ENCODE data around the gene SIX1. TPM values are rescaled to one million over a fixed set of nuclear protein-coding genes. Genes with fewer than 3 reads are reported as not detected.

The SIX1 gene
- total and polyA plus RNA-seq, 7 donors = 8.3 to 86.6 (median 41.4) TPM

DNA sequence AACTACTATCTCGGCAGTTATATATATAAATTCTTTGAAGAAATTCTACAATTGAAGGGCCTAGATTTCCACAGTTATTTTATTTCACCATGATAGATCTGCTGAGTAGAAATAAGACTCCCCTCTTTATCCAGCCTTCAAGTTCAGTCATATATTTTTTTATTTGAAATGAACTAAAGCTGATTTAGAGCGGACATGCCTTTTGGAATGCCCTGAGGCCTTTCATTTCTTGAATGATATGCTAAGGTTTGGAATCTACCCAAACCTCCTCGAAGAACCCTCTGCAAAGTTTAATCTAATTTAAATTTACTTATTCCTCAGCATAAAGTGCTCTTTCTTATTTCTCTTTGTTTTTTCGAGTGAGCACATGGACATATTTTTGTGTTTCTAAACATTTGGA lies 15.1 kb downstream of the SIX1 start:
- H3K4me1 ChIP-seq = peaks cover 48% of the 10 kb centered on the region
- H3K27ac ChIP-seq = peak overlapping the region; percentile 1
- H3K4me3 ChIP-seq = no peak overlapping the region
- no peaks in the 10 kb centered on the region for H3K36me3 ChIP-seq (ENCODE audit: insufficient read depth in 1 of 2, low read depth in 1 of 2)
- 64 to 75% (median 68%) methylated on average over 4 of the region's 4 CpGs for WGBS, 3 donors
- H3K9me3 ChIP-seq = no peaks in the 10 kb centered on the region
- intact Hi-C loops (cut with DNase I) = no loop called here
- TF ChIP-seq, protein P1, sequence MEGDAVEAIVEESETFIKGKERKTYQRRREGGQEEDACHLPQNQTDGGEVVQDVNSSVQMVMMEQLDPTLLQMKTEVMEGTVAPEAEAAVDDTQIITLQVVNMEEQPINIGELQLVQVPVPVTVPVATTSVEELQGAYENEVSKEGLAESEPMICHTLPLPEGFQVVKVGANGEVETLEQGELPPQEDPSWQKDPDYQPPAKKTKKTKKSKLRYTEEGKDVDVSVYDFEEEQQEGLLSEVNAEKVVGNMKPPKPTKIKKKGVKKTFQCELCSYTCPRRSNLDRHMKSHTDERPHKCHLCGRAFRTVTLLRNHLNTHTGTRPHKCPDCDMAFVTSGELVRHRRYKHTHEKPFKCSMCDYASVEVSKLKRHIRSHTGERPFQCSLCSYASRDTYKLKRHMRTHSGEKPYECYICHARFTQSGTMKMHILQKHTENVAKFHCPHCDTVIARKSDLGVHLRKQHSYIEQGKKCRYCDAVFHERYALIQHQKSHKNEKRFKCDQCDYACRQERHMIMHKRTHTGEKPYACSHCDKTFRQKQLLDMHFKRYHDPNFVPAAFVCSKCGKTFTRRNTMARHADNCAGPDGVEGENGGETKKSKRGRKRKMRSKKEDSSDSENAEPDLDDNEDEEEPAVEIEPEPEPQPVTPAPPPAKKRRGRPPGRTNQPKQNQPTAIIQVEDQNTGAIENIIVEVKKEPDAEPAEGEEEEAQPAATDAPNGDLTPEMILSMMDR (IDR thresholded peaks at IDR 0.05) = no peak
- H3K27me3 ChIP-seq (ENCODE audit: insufficient read depth in 3 of 3, low read length in 2 of 3) = no peaks in the 10 kb centered on the region
- DNase-seq (no peak), ATAC-seq (no peak)

DNA sequence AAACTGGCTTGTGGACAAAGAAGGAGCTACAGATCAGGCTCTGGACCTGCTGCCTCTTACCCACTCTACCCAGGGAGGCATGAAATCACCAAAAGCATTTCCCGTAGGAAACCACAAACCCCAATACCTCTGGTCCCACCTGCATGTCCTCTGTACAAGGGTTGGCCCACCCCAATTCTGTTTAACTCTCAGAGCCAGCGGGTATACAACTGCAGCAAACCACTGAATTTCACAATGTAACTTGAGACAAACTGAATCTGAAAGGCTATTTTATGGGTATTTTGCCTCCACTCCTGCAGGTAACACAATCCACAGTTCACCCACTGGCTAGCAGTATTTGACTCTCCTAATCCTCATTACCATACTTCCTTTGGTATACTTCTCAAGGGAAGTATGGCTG lies 16.5 kb downstream of the SIX1 start:
- no peaks in the 10 kb centered on the region for H3K27me3 ChIP-seq (ENCODE audit: insufficient read depth in 3 of 3, low read length in 2 of 3)
- WGBS, 3 donors = 59 to 75% (median 68%) methylated on average over 2 of the region's 2 CpGs
- intact Hi-C loops (cut with DNase I) = no loop called here
- no peaks in the 10 kb centered on the region for H3K9me3 ChIP-seq
- H3K4me1 ChIP-seq = peaks cover 34% of the 10 kb centered on the region
- H3K36me3 ChIP-seq (ENCODE audit: insufficient read depth in 1 of 2, low read depth in 1 of 2) = no peaks in the 10 kb centered on the region
- DNase-seq (no peak), ATAC-seq (no peak)
- TF ChIP-seq, protein P1 (IDR thresholded peaks at IDR 0.05) = no peak
- no peak overlapping the region for H3K4me3 ChIP-seq
- peak overlapping the region; percentile 59 for H3K27ac ChIP-seq

DNA sequence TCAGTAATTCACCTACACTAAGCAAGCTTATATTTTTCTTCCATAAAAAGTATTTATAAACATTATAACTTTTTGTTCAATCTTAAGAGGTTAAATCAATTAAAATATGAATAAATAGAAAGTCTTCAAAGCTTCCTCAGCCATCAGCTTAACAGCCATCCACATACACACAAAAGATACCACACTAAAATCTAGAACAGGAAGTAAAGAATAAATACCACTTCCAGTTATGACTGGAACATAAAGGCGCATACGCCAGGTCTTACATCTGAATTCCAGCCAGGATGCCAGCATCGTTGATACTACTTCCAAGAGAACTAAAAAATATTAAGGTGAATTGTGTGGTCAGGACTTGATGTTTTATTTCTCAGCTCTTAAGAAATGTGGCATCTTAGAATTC lies 17.0 kb downstream of the SIX1 start:
- intact Hi-C loops (cut with DNase I) = no loop called here
- WGBS, 3 donors = 58 to 65% (median 60%) methylated on average over 3 of the region's 3 CpGs

DNA sequence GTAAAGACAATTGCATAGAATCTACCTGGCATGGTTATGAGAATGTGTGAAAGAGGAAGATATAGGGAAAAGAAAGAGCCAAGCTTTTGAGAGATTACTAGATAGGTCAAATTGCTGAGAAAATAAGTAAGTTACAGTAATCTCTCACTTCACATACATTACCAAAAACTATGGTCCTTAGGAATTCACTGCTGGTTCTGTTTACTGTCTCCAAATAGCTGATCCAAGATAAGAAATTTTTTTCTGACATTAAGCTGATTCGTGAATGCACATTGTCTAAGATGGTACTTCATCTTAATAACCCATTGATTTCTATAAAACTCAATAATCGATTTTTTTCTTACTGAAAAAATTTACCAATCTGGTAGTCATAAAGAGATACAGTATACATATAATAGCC lies 17.4 kb downstream of the SIX1 start:
- DNase-seq (no peak), ATAC-seq (no peak)
- Histone ChIP-seq H3K9me3 (no peaks in the 10 kb centered on the region), H3K36me3 (ENCODE audit: insufficient read depth in 1 of 2, low read depth in 1 of 2) (no peaks in the 10 kb centered on the region), H3K27me3 (ENCODE audit: insufficient read depth in 3 of 3, low read length in 2 of 3) (no peaks in the 10 kb centered on the region), H3K27ac (peak overlapping the region; percentile 59), H3K4me1 (peaks cover 29% of the 10 kb centered on the region), H3K4me3 (no peak overlapping the region)
- intact Hi-C loops (cut with DNase I) = no loop called here
- 85 to 92% (median 88%) methylated on average over 2 of the region's 2 CpGs for WGBS, 3 donors
- TF ChIP-seq, protein P1 (IDR thresholded peaks at IDR 0.05) = no peak

More for the DNA sequence above, 17.0 kb downstream of the SIX1 start:
- H3K4me1 ChIP-seq = peaks cover 29% of the 10 kb centered on the region
- H3K4me3 ChIP-seq = no peak overlapping the region
- DNase-seq (no peak), ATAC-seq (no peak)
- TF ChIP-seq, protein P1 (IDR thresholded peaks at IDR 0.05) = no peak
- no peaks in the 10 kb centered on the region for H3K27me3 ChIP-seq (ENCODE audit: insufficient read depth in 3 of 3, low read length in 2 of 3)
- peak overlapping the region; percentile 59 for H3K27ac ChIP-seq
- H3K36me3 ChIP-seq (ENCODE audit: insufficient read depth in 1 of 2, low read depth in 1 of 2) = no peaks in the 10 kb centered on the region
- H3K9me3 ChIP-seq = no peaks in the 10 kb centered on the region

DNA sequence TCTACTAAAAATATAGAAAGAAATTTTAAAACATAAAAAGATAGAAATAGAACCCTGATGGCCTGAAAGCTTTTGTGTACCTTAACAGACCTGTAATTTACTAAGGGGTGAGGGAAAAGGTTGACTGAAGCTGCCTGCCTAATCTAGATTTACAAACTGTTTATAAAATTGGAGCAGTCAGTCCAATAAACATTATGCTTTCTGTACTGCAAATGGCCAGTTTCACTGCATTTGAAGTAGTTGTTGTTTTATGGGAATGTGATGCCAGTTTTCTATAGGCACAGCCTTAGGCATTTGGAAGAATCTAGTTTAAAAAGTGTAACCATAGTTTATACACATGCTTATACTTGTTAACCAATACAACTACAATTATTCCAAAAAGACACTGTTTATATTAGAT lies 19.1 kb downstream of the SIX1 start:
- DNase-seq = no peak
- Histone ChIP-seq H3K27me3 (ENCODE audit: insufficient read depth in 3 of 3, low read length in 2 of 3) (no peaks in the 10 kb centered on the region), H3K27ac (peak overlapping the region; percentile 54)

More for the DNA sequence above, 19.1 kb downstream of the SIX1 start:
- H3K4me3 ChIP-seq = no peak overlapping the region
- no peak for ATAC-seq
- no peaks in the 10 kb centered on the region for H3K36me3 ChIP-seq (ENCODE audit: insufficient read depth in 1 of 2, low read depth in 1 of 2)
- intact Hi-C loops (cut with DNase I) = no loop called here
- H3K4me1 ChIP-seq = peaks cover 34% of the 10 kb centered on the region
- TF ChIP-seq, protein P1 (IDR thresholded peaks at IDR 0.05) = no peak
- no peaks in the 10 kb centered on the region for H3K9me3 ChIP-seq

Data from psoas muscle (tissue), 8 donors.